ENCODE measurements around the gene ATF4.

- TF ChIP-seq CTCF (IDR thresholded peaks at IDR 0.05; ENCODE audit: insufficient read depth, low read depth, low read length) (no peak), EZH2 (IDR thresholded peaks at IDR 0.05; ENCODE audit: insufficient read depth, low read length) (no peak)
Observed at GRCh38 chr22:39517470-39517869, 2.9 kb upstream of the ATF4 start.
